OCI-LY3 (cell line): ENCODE results near the gene RPS25.

Experiments used
- H2AFZ ChIP-seq: fragments of 200-600, 300-600 bp; shearing (Covaris generic); 2 replicates; pipeline ENCODE4 v1.6.0; 2014; ENCODE audit warnings: antibody characterized with exemption, low read depth, low read length
- H3K27ac ChIP-seq: fragments of 200-600, 300-600 bp; sonication (generic); 2 replicates; pipeline ENCODE4 v1.5.1; 2014; ENCODE audit warnings: mild to moderate bottlenecking, low read length, moderate library complexity, mixed read lengths
- H3K27me3 ChIP-seq: fragments of 200-600, 300-600 bp; sonication (generic); 2 replicates; pipeline ENCODE4 v1.6.1; 2014; ENCODE audit warnings: low read depth, low read length, mixed read lengths
- H3K36me3 ChIP-seq: fragments of 200-600, 300-600 bp; sonication (generic); replicated peaks from 2 replicates; pipeline ENCODE3; 2014; ENCODE audit warnings: low read depth, low read length, mixed read lengths
- H3K4me1 ChIP-seq: fragments of 300-600, 200-600 bp; sonication (generic); 2 replicates; pipeline ENCODE4 v1.6.1; 2014; ENCODE audit warnings: low read length, mixed read lengths
- H3K4me2 ChIP-seq: fragments of 200-600, 300-600 bp; sonication (generic); 2 replicates; pipeline ENCODE4 v1.6.1; 2014; ENCODE audit warnings: low read length, mixed read lengths
- H3K4me3 ChIP-seq: fragments of 300-600, 200-600 bp; sonication (generic); 2 replicates; pipeline ENCODE4 v1.5.1; 2014; ENCODE audit warnings: antibody characterized with exemption, mild to moderate bottlenecking, low read length, moderate library complexity
- H3K79me2 ChIP-seq: fragments of 300-600, 200-600 bp; shearing (Covaris generic); 2 replicates; pipeline ENCODE4 v1.6.1; 2014; ENCODE audit warnings: mild to moderate bottlenecking, low read length, mixed read lengths
- H3K9ac ChIP-seq: fragments of 300-600, 200-600 bp; shearing (Covaris generic); 2 replicates; pipeline ENCODE4 v1.6.0; 2014; ENCODE audit warnings: mild to moderate bottlenecking, low read length, moderate library complexity
- H3K9me3 ChIP-seq: fragments of 200-600, 300-600 bp; shearing (Covaris generic); 2 replicates; pipeline ENCODE4 v1.6.1; 2014; ENCODE audit warnings: low read length, mixed read lengths; ENCODE audit not compliant: insufficient read depth
- H4K20me1 ChIP-seq: fragments of 200-600, 300-600 bp; sonication (generic); 2 replicates; pipeline ENCODE4 v1.6.1; 2016; ENCODE audit warnings: low read length, mixed read lengths; ENCODE audit not compliant: insufficient read depth
- EZH2phosphoT487 ChIP-seq: fragments of 200-600 bp; shearing (Covaris generic); IDR thresholded peaks from 2 replicates; pipeline ENCODE4 v1.6.1; 2018; ENCODE audit warnings: antibody characterized with exemption, mixed run types, low read depth
- TF ChIP-seq, protein P1 (sequence below): fragments of 200-600, 300-600 bp; sonication (generic); IDR thresholded peaks from 2 replicates; pipeline ENCODE4 v1.5.1; 2014; ENCODE audit warnings: antibody characterized with exemption, low read length, low read depth

The RPS25 gene

GRCh38 chr11:119028346-119029068 lies 10.4 kb upstream of the RPS25 start:
- Histone ChIP-seq H4K20me1 (no peaks in the 10 kb centered on the region), H3K4me3 (peak overlapping the region; percentile 88), H3K27ac (peak overlapping the region; percentile 53; the same call in 1 of the 2 replicates), H3K79me2 (peaks cover 28% of the 10 kb centered on the region), H2AFZ (no peak overlapping the region), H3K27me3 (no peaks in the 10 kb centered on the region), H3K36me3 (peaks cover 42% of the 10 kb centered on the region), H3K4me2 (peak overlapping the region; percentile 88), H3K9ac (peak overlapping the region; percentile 91; the same call in 1 of the 2 replicates), H3K4me1 (peaks cover 19% of the 10 kb centered on the region), H3K9me3 (no peaks in the 10 kb centered on the region)
- TF ChIP-seq EZH2phosphoT487, result no peak
- TF ChIP-seq, protein P1, sequence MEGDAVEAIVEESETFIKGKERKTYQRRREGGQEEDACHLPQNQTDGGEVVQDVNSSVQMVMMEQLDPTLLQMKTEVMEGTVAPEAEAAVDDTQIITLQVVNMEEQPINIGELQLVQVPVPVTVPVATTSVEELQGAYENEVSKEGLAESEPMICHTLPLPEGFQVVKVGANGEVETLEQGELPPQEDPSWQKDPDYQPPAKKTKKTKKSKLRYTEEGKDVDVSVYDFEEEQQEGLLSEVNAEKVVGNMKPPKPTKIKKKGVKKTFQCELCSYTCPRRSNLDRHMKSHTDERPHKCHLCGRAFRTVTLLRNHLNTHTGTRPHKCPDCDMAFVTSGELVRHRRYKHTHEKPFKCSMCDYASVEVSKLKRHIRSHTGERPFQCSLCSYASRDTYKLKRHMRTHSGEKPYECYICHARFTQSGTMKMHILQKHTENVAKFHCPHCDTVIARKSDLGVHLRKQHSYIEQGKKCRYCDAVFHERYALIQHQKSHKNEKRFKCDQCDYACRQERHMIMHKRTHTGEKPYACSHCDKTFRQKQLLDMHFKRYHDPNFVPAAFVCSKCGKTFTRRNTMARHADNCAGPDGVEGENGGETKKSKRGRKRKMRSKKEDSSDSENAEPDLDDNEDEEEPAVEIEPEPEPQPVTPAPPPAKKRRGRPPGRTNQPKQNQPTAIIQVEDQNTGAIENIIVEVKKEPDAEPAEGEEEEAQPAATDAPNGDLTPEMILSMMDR, result no peak

GRCh38 chr11:119027561-119028345 lies 9.6 kb upstream of the RPS25 start:
- no peaks in the 10 kb centered on the region for H3K9me3 ChIP-seq
- no peak overlapping the region for H3K27ac ChIP-seq
- H4K20me1 ChIP-seq, result no peaks in the 10 kb centered on the region
- no peak overlapping the region for H3K4me3 ChIP-seq
- TF ChIP-seq, protein P1, result no peak
- no peak for TF ChIP-seq EZH2phosphoT487
- no peak overlapping the region for H2AFZ ChIP-seq
- peaks cover 48% of the 10 kb centered on the region for H3K36me3 ChIP-seq
- H3K4me1 ChIP-seq, result peaks cover 19% of the 10 kb centered on the region
- 0 out of 2 replicates have a peak overlapping the region, but pooled peaks have one; percentile 88 for H3K4me2 ChIP-seq
- H3K9ac ChIP-seq, result no peak overlapping the region
- H3K79me2 ChIP-seq, result peaks cover 28% of the 10 kb centered on the region
- no peaks in the 10 kb centered on the region for H3K27me3 ChIP-seq

GRCh38 chr11:119026970-119027369 lies 8.8 kb upstream of the RPS25 start:
- Histone ChIP-seq H3K9ac (no peak overlapping the region), H3K4me1 (peaks cover 19% of the 10 kb centered on the region), H4K20me1 (no peaks in the 10 kb centered on the region), H3K27me3 (no peaks in the 10 kb centered on the region), H3K9me3 (no peaks in the 10 kb centered on the region), H3K4me2 (no peak overlapping the region), H2AFZ (no peak overlapping the region), H3K4me3 (no peak overlapping the region), H3K36me3 (peaks cover 51% of the 10 kb centered on the region), H3K27ac (no peak overlapping the region), H3K79me2 (peaks cover 28% of the 10 kb centered on the region)
- TF ChIP-seq, protein P1, result no peak
- no peak for TF ChIP-seq EZH2phosphoT487
